HepG2 (cell line): ENCODE measurements around the gene SLC35F6. TPM values are rescaled to one million over a fixed set of nuclear protein-coding genes. Genes with fewer than 3 reads are reported as not detected.

Experiments used
- AGO2 ChIP-seq: fragments of 200-400 bp; formaldehyde crosslinking; optimal IDR thresholded peaks from 2 replicates; pipeline ENCODE3; 2017; ENCODE audit warnings: mild to moderate bottlenecking, low read depth, low read length, moderate library complexity
- ATF3 ChIP-seq: sonication (generic); formaldehyde crosslinking; IDR thresholded peaks from 2 replicates; pipeline ENCODE4 v1.4.0; 2020; ENCODE audit warnings: missing genetic modification reagents
- ATF7 ChIP-seq, 2 experiments: fragments of 450-650 bp in 1 of 2; sonication (generic) in 1 of 2; formaldehyde crosslinking in 1 of 2; IDR thresholded peaks; 2 replicates each; pipeline versions ENCODE4 v1.4.0 to v1.6.1; 2016 to 2020; ENCODE audit warnings: antibody characterized with exemption in 1 of 2, mild to moderate bottlenecking in 1 of 2, missing genetic modification reagents in 1 of 2
- CENPT ChIP-seq: sonication (generic); formaldehyde crosslinking; IDR thresholded peaks from 2 replicates; pipeline ENCODE4 v1.8.0; 2022; ENCODE audit warnings: low read depth, mild to moderate bottlenecking, moderate library complexity, missing genetic modification reagents
- CREB1 ChIP-seq, 2 experiments: fragments of 450-650 bp in 1 of 2; IDR thresholded peaks; 2 replicates each; pipeline ENCODE4 v1.6.1; 2016 to 2017; ENCODE audit warnings: control low read depth in 1 of 2, mild to moderate bottlenecking in 1 of 2, missing compliant biosample characterization in 1 of 2, missing genetic modification characterization in 1 of 2
- ELK4 ChIP-seq: sonication (generic); formaldehyde crosslinking; IDR thresholded peaks from 2 replicates; pipeline ENCODE4 v1.9.0; 2021; ENCODE audit warnings: missing genetic modification reagents, borderline replicate concordance
- RBAK ChIP-seq: sonication (generic); formaldehyde crosslinking; IDR thresholded peaks from 2 replicates; pipeline ENCODE4 v1.5.1; 2020; ENCODE audit warnings: mild to moderate bottlenecking, missing genetic modification reagents
- XRCC5 ChIP-seq: fragments of 200-400 bp; formaldehyde crosslinking; optimal IDR thresholded peaks from 2 replicates; pipeline ENCODE3; 2017; ENCODE audit warnings: mild to moderate bottlenecking, low read length
- ZBTB10 ChIP-seq: sonication (generic); formaldehyde crosslinking; IDR thresholded peaks from 2 replicates; pipeline ENCODE4 v1.4.0; 2020; ENCODE audit warnings: missing genetic modification reagents, borderline replicate concordance
- ZNF138 ChIP-seq: sonication (generic); formaldehyde crosslinking; IDR thresholded peaks from 2 replicates; pipeline ENCODE4 v1.5.0; 2020; ENCODE audit warnings: mild to moderate bottlenecking, low read depth, missing genetic modification reagents
- ZNF326 ChIP-seq: sonication (generic); formaldehyde crosslinking; IDR thresholded peaks from 2 replicates; pipeline ENCODE4 v1.4.0; 2020; ENCODE audit warnings: missing genetic modification reagents, borderline replicate concordance
- ZNF432 ChIP-seq: sonication (generic); formaldehyde crosslinking; IDR thresholded peaks from 2 replicates; pipeline ENCODE4 v1.5.0; 2020; ENCODE audit warnings: missing genetic modification reagents, mild to moderate bottlenecking, borderline replicate concordance
- ZNF644 ChIP-seq: IDR thresholded peaks from 2 replicates; pipeline ENCODE4 v1.6.1; 2016; ENCODE audit warnings: low read depth
- ZNF674 ChIP-seq: sonication (generic); formaldehyde crosslinking; IDR thresholded peaks from 2 replicates; pipeline ENCODE4 v1.5.0; 2020; ENCODE audit warnings: low read depth, mild to moderate bottlenecking, missing genetic modification reagents
- ZNF747 ChIP-seq: sonication (generic); formaldehyde crosslinking; IDR thresholded peaks from 2 replicates; pipeline ENCODE4 v1.8.1; 2023; ENCODE audit warnings: missing genetic modification reagents, mild to moderate bottlenecking, borderline replicate concordance
- ZNF816 ChIP-seq: sonication (generic); formaldehyde crosslinking; IDR thresholded peaks from 2 replicates; pipeline ENCODE4 v1.8.0; 2022; ENCODE audit warnings: missing genetic modification reagents, mild to moderate bottlenecking, borderline replicate concordance
- ZSCAN30 ChIP-seq: sonication (generic); formaldehyde crosslinking; IDR thresholded peaks from 2 replicates; pipeline ENCODE4 v1.5.0; 2020; ENCODE audit warnings: mild to moderate bottlenecking, missing genetic modification reagents
- polyA plus RNA-seq, 8 experiments: library from polyadenylated mRNA; depleted of rRNA in 3 of 8; stranded (reverse) in 7 of 8; unstranded in 1 of 8; fragments of >200 nt; fragmentation: Illumina TruSeq in 4 of 8; extraction: Trizol in 4 of 8; gene quantifications; 2 replicates each; pipeline versions ENCODE4 v1.2.1 to v1.2.3, GENCODE V29; 2011 to 2016; ENCODE audit warnings: low read depth in 4 of 8, missing spikeins in 1 of 8, mixed read lengths in 1 of 8; ENCODE audit not compliant: insufficient read depth in 1 of 8
- total RNA-seq, 5 experiments: library from RNA; depleted of rRNA; stranded (reverse); fragments of >200 nt; fragmentation: Illumina TruSeq; extraction: Trizol; gene quantifications; 2 replicates each; pipeline ENCODE4 v1.2.3, GENCODE V29; 2016; ENCODE audit warnings: low read depth in 1 of 5
- TF ChIP-seq, protein P1 (sequence below): sonication (generic); formaldehyde crosslinking; IDR thresholded peaks from 2 replicates; pipeline ENCODE4 v1.4.0; 2020; ENCODE audit warnings: missing genetic modification reagents
- TF ChIP-seq, protein P2 (sequence below): sonication (generic); formaldehyde crosslinking; IDR thresholded peaks from 2 replicates; pipeline ENCODE4 v1.8.1; 2023; ENCODE audit warnings: mild to moderate bottlenecking, missing genetic modification reagents, borderline replicate concordance

Gene SLC35F6
- total and polyA plus RNA-seq, 2 of the 13 experiments (the other 11 are each of a cell fraction or from before 2014, with no cell fraction given), result 15.2 to 21.2 TPM

DNA sequence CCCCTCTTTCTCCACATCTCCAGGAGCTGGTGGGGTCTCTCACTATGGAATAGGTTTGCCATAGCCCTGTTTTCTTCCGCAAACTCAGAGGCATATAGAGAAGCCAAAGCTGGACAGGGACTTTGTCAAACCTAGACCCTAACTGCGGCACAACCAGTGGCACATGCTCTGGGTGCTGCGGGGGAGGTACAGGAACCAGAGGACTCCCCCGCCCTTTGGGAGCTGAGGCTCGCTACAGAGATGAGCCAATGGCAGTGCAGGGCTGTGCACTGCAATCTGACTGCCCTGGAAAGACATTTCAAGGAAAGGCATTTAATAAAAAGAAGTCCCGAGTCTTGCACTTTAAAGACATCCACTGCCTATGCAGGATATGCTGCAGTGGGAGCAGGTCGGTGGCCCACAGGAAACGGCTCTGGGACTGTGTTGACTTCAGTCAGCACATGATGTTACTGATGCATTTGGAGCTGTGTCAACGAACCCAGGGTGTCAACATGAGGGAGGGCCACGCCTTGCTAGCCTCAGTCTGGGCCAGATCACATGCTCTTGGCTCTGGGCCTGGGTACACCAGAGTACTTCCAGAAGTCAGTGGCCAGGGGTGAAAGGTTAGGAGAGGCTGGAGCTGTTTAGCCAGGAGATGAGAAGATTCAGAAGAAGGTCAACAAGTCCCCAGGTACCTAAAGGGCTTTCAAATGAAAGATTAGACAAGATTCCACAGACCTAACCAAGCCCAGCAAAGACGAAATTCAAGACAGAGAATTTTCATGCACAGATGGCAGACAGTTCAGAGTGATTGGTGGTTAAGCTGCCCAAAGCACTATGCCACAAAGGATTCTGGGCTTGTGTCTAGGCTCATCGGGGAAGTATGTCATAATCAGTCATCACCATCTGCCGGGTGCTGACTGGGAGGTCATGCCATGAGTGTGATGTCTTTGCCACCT, 8.2 kb downstream of the SLC35F6 start (continued):
- TF ChIP-seq, protein P1, sequence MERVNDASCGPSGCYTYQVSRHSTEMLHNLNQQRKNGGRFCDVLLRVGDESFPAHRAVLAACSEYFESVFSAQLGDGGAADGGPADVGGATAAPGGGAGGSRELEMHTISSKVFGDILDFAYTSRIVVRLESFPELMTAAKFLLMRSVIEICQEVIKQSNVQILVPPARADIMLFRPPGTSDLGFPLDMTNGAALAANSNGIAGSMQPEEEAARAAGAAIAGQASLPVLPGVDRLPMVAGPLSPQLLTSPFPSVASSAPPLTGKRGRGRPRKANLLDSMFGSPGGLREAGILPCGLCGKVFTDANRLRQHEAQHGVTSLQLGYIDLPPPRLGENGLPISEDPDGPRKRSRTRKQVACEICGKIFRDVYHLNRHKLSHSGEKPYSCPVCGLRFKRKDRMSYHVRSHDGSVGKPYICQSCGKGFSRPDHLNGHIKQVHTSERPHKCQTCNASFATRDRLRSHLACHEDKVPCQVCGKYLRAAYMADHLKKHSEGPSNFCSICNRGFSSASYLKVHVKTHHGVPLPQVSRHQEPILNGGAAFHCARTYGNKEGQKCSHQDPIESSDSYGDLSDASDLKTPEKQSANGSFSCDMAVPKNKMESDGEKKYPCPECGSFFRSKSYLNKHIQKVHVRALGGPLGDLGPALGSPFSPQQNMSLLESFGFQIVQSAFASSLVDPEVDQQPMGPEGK (CRISPR knock-in tag), result no peak
- TF ChIP-seq ZNF747 (CRISPR knock-in tag) (no peak), RBAK (CRISPR knock-in tag) (no peak), ATF3 (CRISPR knock-in tag) (no peak), ZNF326 (no peak), ZNF644 (CRISPR knock-in tag) (peak; percentile 63; the same call in 1 of the 2 replicates), AGO2 (no peak), ELK4 (CRISPR knock-in tag) (no peak), ZNF674 (CRISPR knock-in tag) (no peak), CREB1 (IDR thresholded peaks at IDR 0.05) (no peak), CREB1 (CRISPR knock-in tag; IDR thresholded peaks at IDR 0.05) (no peak), ZNF138 (no peak), ZNF432 (CRISPR knock-in tag) (no peak), ZNF816 (CRISPR knock-in tag) (no peak), ATF7 (IDR thresholded peaks at IDR 0.05) (no peak), ATF7 (CRISPR knock-in tag; IDR thresholded peaks at IDR 0.05) (0 out of 2 replicates have a peak, but pooled peaks have one; percentile 36), ZBTB10 (CRISPR knock-in tag) (no peak), CENPT (no peak), XRCC5 (no peak), ZSCAN30 (CRISPR knock-in tag) (no peak)
- TF ChIP-seq, protein P2, sequence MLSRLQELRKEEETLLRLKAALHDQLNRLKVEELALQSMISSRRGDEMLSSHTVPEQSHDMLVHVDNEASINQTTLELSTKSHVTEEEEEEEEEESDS (CRISPR knock-in tag), result no peak
